ENCODE measurements around the gene THAP2.
"Not testable (repeated sequence)": the region's sequence is repeated elsewhere in the genome, so short reads cannot be mapped to it uniquely, and the experiment has no call there.

THAP2 gene

GRCh38 chr12:71662849-71663560 lies 1.1 kb upstream of the THAP2 start:
- no peak for FAIRE-seq

DNA sequence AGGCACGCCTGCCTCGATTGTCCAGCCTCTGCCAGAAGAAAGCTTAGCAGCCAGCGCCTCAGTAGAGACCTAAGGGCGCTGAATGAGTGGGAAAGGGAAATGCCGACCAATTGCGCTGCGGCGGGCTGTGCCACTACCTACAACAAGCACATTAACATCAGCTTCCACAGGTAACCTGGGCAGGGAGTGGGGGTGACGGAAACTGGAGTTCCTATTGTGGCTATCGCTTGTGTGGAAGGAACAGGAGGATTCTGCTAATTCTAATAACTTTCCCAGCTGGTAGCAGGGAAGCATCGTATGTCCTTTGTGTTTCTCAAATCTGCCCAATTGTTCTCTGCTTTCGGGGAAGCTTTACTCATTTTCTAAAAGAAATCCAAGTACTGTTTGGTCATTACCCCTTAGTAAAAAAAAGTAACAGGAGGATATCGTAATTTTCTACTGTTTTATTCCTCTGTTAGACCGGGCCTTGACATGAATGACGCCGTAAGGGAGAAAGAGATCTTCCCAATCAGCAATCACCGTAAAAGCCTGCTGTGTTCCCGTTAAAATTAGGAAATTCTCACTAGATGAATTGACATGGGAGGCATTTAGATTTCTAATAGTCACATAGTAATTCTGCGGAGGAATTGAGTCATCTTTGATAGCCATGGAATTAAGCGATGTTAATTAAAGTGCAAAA lies 449 bp downstream of the THAP2 start:
- no peak for FAIRE-seq

DNA sequence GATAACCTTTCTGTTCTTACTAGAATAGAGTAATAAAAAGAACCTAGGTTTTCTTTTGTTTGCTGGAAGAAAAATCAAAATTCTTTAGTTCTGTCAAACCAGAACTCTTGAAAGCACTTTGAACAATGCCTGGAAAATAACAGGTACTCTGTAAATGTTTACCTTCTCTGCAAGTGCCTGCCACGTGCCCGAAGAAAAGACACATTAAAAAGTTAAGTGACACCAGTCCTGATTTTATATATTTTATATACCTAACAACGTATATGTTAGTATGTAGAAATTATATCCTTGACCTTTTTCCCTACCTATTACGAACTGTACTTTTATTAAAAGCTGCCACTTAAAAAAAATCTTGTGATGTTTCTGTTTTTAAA lies 976 bp downstream of the THAP2 start:
- FAIRE-seq = no peak

DNA sequence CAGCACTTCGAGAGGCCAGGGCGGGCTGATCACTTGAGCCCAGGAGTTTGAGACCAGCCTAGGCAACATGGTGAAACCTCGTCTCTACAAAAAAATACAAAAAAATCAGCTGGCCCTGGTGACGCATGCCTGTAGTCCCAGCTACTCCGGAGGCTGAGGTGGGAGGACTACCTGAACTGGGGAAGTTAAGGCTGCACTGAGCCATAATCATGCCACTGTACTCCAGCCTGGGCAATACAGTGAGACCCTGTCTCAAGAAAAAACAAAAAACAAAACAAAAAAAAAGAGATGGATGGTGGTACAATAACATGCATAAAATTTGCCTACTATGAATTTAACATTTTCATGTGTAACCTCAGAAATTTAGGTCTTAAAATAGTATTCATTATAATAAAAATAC lies 2.2 kb downstream of the THAP2 start:
- FAIRE-seq = no peak

GRCh38 chr12:71671311-71671710 lies 7.2 kb downstream of the THAP2 start:
- FAIRE-seq = no peak

- no peak for FAIRE-seq
Observed at GRCh38 chr12:71671816-71672215, 7.7 kb downstream of the THAP2 start.

DNA sequence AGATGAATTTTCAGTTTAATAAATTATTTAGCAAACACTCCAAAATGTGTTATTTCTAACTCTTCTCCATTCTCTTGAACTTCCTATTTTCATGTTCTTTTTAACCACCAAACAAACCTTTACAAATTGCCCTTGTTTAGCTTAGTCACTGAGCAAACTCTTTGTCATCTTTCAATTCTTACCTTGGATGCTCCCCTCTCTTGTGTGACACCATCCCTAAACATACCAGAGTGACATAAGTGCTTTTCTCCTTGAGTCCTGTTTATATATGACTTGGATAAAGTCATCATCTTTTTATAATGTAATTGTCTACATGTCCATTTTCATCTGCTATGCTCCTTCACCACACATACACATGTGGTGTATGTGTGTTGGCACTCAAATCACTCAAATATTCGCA lies 18.4 kb downstream of the THAP2 start:
- FAIRE-seq = no peak

DNA sequence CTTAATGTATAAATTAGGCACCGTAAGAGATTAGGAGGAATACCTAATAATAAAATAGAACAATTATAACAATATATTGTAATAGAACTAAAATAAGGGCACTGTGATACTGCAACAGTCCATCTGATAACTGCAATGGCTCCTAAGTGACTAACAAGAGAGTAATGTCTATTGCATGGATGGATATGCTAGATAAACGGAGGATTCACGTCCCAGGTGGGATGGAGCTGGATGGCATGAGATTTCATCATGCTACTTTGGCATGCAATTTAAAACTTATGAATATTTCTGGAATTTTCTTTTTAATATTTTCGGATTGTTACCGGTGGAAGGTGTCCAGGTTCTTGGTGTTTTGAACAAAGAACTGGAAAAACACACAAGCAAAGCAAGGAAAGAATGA lies 19.5 kb downstream of the THAP2 start:
- FAIRE-seq = no peak

GRCh38 chr12:71684081-71684480 lies 20.0 kb downstream of the THAP2 start:
- FAIRE-seq = no peak

DNA sequence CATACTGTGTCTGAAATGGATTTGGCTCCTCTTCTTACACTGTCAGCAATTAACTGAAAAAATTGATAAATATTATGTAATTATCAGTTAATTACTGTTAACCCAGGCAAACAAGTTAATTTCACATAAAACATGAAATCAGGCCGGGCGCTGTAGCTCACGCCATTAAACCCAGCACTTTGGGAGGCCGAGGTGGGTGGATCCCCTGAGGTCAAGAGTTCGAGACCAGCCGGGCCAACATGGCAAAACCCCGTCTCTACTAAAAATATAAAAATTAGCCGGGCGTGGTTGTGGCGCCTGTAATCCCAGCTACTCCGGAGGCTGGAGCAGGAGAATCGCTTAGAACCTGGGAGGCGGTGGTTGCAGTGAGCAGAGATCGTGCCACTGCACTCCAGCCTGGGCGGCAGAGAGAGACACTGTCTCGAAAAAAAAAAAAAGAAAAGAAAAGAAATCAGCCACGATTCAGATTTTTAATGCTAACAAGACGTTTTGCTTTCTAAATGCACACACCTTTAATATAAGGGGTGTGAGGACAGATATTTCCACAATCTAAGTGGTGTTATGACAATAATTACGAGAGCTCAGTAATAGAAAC lies 21.3 kb downstream of the THAP2 start:
- FAIRE-seq = no peak

- peak; percentile 95 for FAIRE-seq
Observed at GRCh38 chr12:71685914-71686657, 22.0 kb downstream of the THAP2 start, which contains the start of gene TMEM19. TSS of gene TMEM19 (plus strand) at chr12:71686082. CDS start at chr12:71686681, 599 bp downstream.

DNA sequence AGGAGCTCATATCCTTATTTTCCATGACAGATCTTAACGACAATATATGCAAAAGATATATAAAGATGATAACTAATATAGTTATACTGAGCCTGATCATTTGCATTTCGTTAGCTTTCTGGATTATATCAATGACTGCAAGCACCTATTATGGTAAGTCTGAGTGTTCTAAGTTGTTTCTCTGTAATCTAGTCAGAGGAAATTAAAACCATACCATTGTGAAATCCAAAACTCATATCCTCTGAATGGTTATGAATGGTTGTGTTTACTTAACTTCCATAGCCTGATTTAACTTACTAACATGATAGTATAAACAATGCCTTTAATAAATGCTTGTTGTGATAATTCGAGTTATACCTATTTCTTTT lies 22.5 kb downstream of the THAP2 start:
- FAIRE-seq = peak; percentile 19

DNA sequence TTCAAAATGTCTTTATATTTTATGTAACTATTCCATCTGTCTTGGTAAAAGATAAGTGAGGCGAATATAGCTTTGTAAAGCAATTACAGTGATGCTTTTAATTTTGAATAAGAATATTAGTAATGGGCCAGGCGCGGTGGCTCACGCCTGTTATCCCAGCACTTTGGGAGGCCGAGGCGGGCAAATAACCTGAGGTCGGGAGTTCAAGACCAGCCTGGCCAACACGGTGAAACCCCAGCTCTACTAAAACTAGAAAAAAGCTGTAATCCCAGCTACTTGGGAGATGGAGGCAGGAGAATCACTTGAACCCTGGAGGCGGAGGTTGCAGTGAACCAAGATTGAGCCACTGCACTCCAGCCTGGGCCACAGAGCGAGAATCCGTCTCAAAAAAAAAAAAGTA lies 23.1 kb downstream of the THAP2 start:
- FAIRE-seq = not testable (repeated sequence)

- no peak for FAIRE-seq
Observed at GRCh38 chr12:71688961-71689570, 25.0 kb downstream of the THAP2 start.

DNA sequence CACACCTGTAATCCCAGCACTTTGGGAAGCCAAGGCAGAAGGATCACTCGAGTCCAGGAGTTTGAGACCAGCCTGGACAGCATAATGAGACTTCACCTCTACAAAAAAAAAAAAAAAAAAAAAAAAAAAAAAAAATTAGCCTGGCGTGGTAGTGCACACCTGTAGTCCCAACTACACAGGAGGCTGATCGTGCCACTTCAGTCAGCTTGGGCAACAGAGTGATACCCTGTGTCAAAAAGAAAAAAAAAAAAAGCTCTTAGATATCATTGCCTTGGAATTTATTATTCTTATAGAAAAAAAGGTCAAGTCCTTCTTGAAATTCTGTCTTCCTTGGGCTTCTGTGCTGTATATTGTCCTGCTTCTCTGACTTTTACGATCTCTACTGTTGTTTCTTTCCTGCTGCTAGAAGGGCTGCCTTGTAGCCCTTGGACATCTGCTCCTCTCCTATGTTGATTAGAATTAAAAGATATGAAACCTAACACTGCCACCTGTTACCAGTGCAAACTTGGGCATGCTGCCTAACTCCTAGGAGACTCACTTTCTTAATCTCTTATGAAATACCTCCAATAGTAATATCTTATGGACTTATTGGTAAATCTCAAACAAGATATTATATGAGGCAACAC lies 27.5 kb downstream of the THAP2 start:
- no peak for FAIRE-seq

DNA sequence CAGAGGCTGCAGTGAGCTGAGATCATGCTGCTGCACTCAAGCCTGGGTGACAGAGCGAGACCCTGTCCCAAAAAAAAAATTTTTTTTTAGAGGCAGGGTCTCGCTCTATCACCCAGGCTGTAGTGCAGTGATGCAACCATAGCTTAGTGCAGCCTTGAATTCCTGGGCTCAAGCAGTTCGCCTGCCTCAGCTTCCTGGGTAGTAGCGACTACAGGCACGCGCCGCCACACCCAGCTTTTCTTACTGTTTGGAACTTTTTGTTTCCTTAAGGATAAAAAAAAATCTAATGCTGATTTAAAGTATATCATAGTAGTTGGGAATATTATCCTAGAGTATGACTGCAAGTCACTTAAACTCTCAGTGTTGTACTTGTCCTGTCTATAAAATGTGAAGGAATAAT lies 29.0 kb downstream of the THAP2 start:
- FAIRE-seq = no peak

DNA sequence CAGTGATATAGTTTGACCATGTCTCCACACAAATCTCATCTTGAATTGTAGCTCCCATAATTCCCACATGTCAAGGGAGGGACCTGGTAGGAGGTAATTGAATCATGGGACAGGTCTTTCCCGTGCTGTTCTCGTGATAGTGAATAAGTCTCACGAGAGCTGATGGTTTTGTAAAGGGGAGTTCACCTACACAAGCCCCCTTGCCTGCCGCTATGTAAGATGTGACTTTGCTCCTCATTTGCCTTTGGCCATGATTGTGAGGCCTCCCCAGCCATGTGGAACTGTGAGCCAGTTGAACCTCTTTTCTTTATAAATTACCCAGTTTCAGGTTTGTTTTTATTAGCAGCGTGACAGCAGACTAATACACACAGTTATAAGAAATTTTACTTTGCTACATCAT lies 29.6 kb downstream of the THAP2 start:
- FAIRE-seq = not testable (repeated sequence)

GRCh38 chr12:71694099-71694820 lies 30.2 kb downstream of the THAP2 start:
- FAIRE-seq = no peak

DNA sequence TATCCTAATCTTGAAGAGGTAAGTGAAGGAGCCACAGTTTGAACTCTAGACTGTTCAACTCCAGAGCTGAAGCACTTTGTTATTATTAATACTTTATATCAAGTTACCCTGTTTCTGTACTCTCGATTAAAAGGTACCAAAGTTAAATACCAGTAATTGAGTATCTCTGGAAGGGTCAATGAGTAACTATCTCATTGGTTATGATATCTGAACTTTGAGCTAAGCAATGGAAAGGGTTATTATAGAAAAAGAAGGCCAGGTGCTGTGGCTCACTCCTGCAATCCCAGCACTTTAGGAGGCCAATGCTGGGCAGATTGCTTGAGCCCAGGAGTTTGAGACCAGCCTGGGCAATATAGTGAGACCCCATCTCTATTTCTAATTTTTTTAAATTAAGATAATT lies 31.7 kb downstream of the THAP2 start:
- no peak for FAIRE-seq

DNA sequence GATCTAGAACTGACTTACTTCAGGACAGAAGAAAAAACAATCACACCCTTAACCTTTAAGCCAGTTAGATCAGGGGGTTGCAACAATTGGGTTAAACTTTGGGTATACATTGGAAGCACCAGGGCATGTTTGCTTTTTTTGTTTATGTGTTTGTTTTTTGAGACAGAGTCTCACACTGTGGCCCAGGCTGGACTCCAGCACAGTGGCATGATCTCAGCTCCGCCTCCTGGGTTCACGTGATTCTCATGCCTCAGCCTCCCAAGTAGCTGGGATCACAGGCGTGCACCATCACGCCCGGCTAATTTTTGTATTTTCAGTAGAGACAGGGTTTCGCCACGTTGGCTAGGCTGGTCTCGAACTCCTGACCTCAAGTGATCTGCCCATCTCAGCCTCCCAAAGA lies 38.1 kb downstream of the THAP2 start:
- FAIRE-seq = not testable (repeated sequence)

- FAIRE-seq = no peak
Observed at GRCh38 chr12:71702590-71702989, 38.5 kb downstream of the THAP2 start.

DNA sequence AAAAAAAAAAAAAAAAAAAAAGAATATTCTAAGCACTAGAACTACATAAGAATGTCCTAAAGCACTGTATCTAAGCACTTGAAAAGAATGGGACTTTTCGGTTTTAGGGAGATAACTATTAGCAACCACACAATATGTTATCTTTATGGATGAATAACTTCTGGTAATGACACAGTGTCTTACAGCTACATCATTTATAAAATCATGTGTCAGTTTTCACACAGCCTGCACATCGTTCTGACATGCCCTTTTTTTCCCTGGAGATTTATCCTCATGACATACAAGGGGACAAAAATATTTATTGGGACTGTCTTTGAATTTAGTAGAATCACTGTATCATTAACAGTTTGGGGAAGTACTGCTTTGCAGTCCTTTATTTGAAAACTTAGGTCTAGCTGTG lies 39.1 kb downstream of the THAP2 start:
- no peak for FAIRE-seq
